Endothelial cell (in vitro differentiated cells): Measurements from ENCODE around the gene DDIAS. TPM values are rescaled to one million over a fixed set of nuclear protein-coding genes. Genes with fewer than 3 reads are reported as not detected.

Source experiments
- DNase-seq: peaks from one replicate; pipeline ENCODE4 v3.0.0; 2021; ENCODE audit warnings: low spot score
- H3K27ac Mint-ChIP-seq: one replicate; pipeline ENCODE4 v1.8.0; 2021; ENCODE audit warnings: mixed read lengths, inconsistent platforms; ENCODE audit not compliant: unreplicated experiment
- H3K27me3 Mint-ChIP-seq: one replicate; pipeline ENCODE4 v1.8.0; 2021; ENCODE audit warnings: mild to moderate bottlenecking, moderate library complexity, mixed read lengths, inconsistent platforms; ENCODE audit not compliant: unreplicated experiment
- H3K36me3 Mint-ChIP-seq: one replicate; pipeline ENCODE4 v1.8.0; 2021; ENCODE audit warnings: mild to moderate bottlenecking, low read depth, mixed read lengths, inconsistent platforms; ENCODE audit not compliant: unreplicated experiment
- H3K4me1 Mint-ChIP-seq: one replicate; pipeline ENCODE4 v1.8.0; 2021; ENCODE audit warnings: mild to moderate bottlenecking, mixed read lengths, inconsistent platforms; ENCODE audit not compliant: unreplicated experiment
- H3K4me3 Mint-ChIP-seq: one replicate; pipeline ENCODE4 v1.8.0; 2021; ENCODE audit warnings: mild to moderate bottlenecking, mixed read lengths, inconsistent platforms; ENCODE audit not compliant: unreplicated experiment
- H3K9me3 Mint-ChIP-seq: one replicate; pipeline ENCODE4 v1.8.0; 2021; ENCODE audit warnings: mixed read lengths, inconsistent platforms; ENCODE audit not compliant: unreplicated experiment
- total RNA-seq: library from RNA; stranded (reverse); fragmentation: NEBNext Ultra II Directional; extraction: Animal tissue kit (Norgen Biotek cat#: 25700); gene quantifications from one replicate; pipeline ENCODE4 v1.2.1, GENCODE V29; 2021; ENCODE audit not compliant: unreplicated experiment
- TF ChIP-seq, protein P1 (sequence below): fragments of 200-600 bp; sonication (generic); IDR thresholded peaks from one replicate; pipeline ENCODE4 v1.5.0; 2021; ENCODE audit warnings: antibody characterized with exemption; ENCODE audit not compliant: unreplicated experiment

DDIAS gene
- total RNA-seq, 1 donor from 2014 or later = 11.2 TPM

- Mint-ChIP-seq H3K27ac (no peak overlapping the region), H3K4me3 (no peak overlapping the region), H3K36me3 (peaks cover 8% of the 10 kb centered on the region), H3K4me1 (no peaks in the 10 kb centered on the region), H3K9me3 (no peaks in the 10 kb centered on the region), H3K27me3 (no peaks in the 10 kb centered on the region)
- TF ChIP-seq, protein P1, sequence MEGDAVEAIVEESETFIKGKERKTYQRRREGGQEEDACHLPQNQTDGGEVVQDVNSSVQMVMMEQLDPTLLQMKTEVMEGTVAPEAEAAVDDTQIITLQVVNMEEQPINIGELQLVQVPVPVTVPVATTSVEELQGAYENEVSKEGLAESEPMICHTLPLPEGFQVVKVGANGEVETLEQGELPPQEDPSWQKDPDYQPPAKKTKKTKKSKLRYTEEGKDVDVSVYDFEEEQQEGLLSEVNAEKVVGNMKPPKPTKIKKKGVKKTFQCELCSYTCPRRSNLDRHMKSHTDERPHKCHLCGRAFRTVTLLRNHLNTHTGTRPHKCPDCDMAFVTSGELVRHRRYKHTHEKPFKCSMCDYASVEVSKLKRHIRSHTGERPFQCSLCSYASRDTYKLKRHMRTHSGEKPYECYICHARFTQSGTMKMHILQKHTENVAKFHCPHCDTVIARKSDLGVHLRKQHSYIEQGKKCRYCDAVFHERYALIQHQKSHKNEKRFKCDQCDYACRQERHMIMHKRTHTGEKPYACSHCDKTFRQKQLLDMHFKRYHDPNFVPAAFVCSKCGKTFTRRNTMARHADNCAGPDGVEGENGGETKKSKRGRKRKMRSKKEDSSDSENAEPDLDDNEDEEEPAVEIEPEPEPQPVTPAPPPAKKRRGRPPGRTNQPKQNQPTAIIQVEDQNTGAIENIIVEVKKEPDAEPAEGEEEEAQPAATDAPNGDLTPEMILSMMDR = no peak
- DNase-seq = no peak
These were observed 77.0 kb downstream of the DDIAS start for GRCh38 chr11:82978422-82979099.

DNA sequence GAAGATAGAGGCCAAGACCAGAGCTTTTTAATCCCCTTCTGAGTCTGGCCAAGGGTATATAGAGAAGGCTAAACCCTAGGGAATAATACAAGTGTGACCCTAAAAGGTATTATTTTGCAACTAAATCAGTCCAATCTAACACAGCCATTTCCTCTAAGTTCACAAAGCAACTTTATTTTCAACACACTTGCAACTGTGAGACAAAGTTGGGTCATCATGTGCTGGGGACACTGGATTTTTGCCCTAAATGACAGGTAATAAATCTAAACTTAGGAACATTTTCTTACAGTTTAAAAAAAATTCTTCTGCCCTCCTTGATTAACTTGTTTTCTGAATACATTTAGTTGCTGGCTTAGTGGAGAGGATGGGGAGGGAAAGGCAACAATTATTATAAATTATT is 78.3 kb downstream of the DDIAS start:
- Mint-ChIP-seq H3K9me3 (no peaks in the 10 kb centered on the region), H3K27ac (no peak overlapping the region), H3K4me3 (no peak overlapping the region), H3K4me1 (no peaks in the 10 kb centered on the region), H3K27me3 (no peaks in the 10 kb centered on the region), H3K36me3 (peaks cover 13% of the 10 kb centered on the region)
- TF ChIP-seq, protein P1 = no peak
- DNase-seq = no peak

DNA sequence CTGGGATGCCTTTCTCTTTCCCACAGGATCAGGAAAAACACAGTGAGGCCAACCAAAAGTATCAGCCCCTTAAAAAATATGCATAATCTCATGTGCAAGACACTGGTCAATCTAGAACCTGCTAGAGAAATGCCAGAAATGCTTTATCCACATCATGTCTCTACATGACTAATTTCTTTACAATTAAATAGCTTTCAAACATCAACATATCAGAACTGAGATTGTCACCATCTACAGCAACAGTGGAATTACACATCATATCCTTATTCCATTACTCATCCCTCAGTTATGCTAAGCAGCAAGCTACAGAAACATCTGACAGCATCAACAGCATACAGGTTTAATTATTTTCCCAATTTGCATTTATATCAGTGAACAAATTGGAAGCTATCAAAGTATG is 78.8 kb downstream of the DDIAS start:
- no peaks in the 10 kb centered on the region for H3K27me3 Mint-ChIP-seq
- TF ChIP-seq, protein P1 = no peak
- H3K9me3 Mint-ChIP-seq = no peaks in the 10 kb centered on the region
- H3K4me3 Mint-ChIP-seq = no peak overlapping the region
- H3K36me3 Mint-ChIP-seq = peaks cover 13% of the 10 kb centered on the region
- no peaks in the 10 kb centered on the region for H3K4me1 Mint-ChIP-seq
- DNase-seq = no peak
- no peak overlapping the region for H3K27ac Mint-ChIP-seq

DNA sequence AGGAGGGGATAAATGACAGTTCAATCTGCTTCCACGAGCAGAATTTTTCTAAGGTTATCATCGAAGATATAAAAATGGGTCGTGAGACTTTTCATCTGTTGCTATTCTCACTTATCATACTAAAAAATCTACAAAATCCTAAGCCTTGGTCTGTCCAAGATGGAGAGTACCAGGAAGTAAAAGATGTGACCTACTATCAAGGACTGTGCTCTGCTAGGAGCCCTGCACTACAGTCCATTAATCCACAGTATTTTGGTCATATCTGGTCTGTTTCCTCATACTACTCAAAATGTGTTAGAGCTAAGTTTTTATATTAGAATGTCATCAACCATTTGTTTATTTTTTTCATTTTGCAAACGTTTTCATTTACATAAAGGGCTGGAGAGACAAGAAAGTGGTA is 79.4 kb downstream of the DDIAS start:
- no peaks in the 10 kb centered on the region for H3K4me1 Mint-ChIP-seq
- no peak overlapping the region for H3K27ac Mint-ChIP-seq

DNA sequence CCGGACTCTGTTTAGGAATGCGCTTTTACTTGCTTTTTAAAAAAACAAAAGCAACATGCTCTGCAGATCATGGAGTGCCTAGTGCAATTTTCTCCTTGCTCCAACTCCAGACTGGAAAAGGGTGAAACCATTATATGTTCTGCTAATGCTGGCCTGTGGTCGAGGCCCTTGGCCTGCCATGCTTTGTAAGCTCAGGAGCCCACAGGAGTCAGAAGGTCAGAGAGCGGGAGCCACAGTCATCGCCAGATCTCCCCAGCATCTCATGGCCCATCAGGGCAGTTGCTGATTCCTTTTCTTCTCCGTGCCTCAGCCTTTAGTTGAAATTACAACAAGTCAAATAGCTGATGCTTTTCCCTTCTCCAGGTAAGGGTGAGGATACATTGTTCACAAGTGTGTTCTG is 80.3 kb downstream of the DDIAS start:
- Mint-ChIP-seq H3K36me3 (peaks cover 13% of the 10 kb centered on the region), H3K27me3 (no peaks in the 10 kb centered on the region), H3K27ac (no peak overlapping the region), H3K9me3 (no peaks in the 10 kb centered on the region), H3K4me1 (no peaks in the 10 kb centered on the region), H3K4me3 (peak overlapping the region; percentile 42)
- TF ChIP-seq, protein P1 = no peak
- no peak for DNase-seq

More for the DNA sequence above, 79.4 kb downstream of the DDIAS start:
- no peak overlapping the region for H3K4me3 Mint-ChIP-seq
- no peak for DNase-seq
- no peaks in the 10 kb centered on the region for H3K9me3 Mint-ChIP-seq
- H3K36me3 Mint-ChIP-seq = peaks cover 13% of the 10 kb centered on the region
- TF ChIP-seq, protein P1 = no peak
- H3K27me3 Mint-ChIP-seq = no peaks in the 10 kb centered on the region
